Body of pancreas (tissue), 4 donors: ENCODE measurements around the gene IARS2.

Experiments used
- POLR2A ChIP-seq, 3 donors: fragments of 450-650 bp; IDR thresholded peaks; one replicate each; pipeline ENCODE4 v1.6.1; 2016; ENCODE audit warnings: antibody characterized with exemption in 3 of 3, mild to moderate bottlenecking in 2 of 3
- TF ChIP-seq, protein P1 (sequence below), 7 experiments: fragments of 450-650 bp in 4 of 7; fragments of 200-600 bp in 3 of 7; sonication (generic) in 3 of 7; IDR thresholded peaks; one replicate each; pipeline ENCODE4 v1.5.1; 2016 to 2019; ENCODE audit warnings: antibody characterized with exemption in 7 of 7

DNA sequence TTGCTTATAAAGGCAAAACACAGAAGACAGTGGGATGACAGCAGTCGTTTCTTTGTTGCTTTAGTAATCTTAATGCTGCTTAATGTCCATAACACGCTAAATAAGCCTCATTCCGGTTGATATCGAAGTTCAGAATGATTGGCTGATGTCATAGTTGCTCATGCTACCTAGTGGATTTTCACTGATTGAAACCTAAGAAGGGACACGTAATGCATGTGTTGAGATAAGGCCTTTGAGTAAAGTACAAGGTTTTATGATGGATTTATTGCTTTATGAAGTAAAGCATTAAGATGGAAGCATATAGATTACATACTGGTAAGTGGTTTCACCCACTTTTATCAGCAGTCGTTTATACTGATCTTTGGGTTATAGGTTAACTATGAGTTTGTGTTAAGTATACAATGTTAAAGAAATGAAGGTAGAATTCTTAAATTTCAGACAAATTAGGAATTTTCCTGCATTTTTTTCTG, 25.1 kb downstream of the IARS2 start:
- TF ChIP-seq, protein P1, sequence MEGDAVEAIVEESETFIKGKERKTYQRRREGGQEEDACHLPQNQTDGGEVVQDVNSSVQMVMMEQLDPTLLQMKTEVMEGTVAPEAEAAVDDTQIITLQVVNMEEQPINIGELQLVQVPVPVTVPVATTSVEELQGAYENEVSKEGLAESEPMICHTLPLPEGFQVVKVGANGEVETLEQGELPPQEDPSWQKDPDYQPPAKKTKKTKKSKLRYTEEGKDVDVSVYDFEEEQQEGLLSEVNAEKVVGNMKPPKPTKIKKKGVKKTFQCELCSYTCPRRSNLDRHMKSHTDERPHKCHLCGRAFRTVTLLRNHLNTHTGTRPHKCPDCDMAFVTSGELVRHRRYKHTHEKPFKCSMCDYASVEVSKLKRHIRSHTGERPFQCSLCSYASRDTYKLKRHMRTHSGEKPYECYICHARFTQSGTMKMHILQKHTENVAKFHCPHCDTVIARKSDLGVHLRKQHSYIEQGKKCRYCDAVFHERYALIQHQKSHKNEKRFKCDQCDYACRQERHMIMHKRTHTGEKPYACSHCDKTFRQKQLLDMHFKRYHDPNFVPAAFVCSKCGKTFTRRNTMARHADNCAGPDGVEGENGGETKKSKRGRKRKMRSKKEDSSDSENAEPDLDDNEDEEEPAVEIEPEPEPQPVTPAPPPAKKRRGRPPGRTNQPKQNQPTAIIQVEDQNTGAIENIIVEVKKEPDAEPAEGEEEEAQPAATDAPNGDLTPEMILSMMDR (IDR thresholded peaks at IDR 0.05), result no peak
- no peak for TF ChIP-seq POLR2A (IDR thresholded peaks at IDR 0.05)
